GM19193 (cell line): ENCODE results near the gene POLE4.

Source experiments
- POLR2A ChIP-seq: IDR thresholded peaks from 4 replicates; pipeline ENCODE4 v1.6.1; 2011; ENCODE audit not compliant: insufficient read depth, insufficient read length; ENCODE audit errors: extremely low read depth

POLE4 gene

DNA sequence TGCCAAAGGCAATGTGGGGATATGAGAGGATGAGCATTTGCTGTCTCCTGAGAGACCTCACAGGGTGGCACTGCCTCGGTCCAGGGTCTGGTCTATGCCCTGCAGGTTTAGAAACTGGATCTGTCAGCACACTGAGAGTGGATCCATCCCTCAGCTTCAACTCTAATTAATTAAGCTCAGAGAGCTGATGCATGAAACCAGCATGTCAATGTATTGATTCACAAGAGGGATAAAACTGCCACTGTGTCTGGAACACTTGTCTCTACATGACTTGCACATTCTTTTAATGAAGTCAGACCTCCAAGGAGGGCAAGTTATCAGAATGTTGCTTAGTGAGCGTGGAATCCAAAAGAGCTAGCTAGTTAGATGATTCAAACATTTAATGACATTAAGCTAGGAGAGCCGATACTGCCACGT lies 22.5 kb upstream of the POLE4 start:
- TF ChIP-seq POLR2A = no peak

DNA sequence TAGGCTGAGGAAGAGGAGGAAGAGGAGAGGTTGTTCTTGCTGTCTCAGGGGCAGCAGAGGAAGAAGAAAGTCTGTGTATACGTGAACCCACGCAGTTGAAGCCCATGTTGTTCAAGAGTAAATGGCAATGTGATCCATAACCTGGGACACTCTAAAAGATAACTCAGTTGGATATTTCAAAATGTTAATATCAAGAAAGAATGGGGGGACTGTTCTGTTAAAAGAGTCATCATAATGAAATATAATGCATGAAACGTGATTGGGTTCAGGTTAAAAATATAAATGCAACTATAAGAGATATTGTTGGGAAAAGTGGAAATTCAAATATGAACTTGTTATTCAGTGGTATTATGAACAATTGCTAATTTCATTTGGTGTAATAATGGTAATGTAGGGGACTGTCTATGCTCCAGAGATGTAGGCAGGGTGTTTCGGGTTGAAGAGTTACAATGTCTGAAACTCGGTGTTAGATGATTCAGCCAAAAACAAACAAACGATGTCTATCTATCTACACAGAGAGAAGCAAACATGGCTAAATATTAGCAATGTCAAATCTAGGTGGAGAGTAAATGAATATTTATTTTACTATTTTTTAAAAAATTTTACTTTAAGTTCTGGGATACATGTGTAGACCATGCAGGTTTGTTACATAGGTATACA lies 21.1 kb upstream of the POLE4 start:
- TF ChIP-seq POLR2A = no peak

DNA sequence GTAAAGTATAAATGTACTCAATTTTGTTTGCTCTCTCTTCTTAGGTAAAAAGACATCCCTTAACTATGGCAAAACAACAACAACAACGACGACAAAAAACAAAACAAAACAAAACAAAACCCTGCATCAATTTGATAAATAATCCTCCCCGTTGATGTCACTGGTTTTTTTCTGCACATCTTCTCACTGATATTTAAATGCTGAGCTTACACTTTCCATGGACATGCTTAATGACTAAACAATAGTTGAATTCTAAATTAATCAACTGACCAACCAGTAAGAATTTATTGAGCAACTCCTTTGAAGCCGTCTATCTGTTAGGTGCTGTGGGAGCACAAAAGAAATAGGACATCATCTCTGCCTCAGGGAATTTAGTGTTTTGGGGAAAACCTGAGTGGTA lies 20.2 kb upstream of the POLE4 start:
- no peak for TF ChIP-seq POLR2A

DNA sequence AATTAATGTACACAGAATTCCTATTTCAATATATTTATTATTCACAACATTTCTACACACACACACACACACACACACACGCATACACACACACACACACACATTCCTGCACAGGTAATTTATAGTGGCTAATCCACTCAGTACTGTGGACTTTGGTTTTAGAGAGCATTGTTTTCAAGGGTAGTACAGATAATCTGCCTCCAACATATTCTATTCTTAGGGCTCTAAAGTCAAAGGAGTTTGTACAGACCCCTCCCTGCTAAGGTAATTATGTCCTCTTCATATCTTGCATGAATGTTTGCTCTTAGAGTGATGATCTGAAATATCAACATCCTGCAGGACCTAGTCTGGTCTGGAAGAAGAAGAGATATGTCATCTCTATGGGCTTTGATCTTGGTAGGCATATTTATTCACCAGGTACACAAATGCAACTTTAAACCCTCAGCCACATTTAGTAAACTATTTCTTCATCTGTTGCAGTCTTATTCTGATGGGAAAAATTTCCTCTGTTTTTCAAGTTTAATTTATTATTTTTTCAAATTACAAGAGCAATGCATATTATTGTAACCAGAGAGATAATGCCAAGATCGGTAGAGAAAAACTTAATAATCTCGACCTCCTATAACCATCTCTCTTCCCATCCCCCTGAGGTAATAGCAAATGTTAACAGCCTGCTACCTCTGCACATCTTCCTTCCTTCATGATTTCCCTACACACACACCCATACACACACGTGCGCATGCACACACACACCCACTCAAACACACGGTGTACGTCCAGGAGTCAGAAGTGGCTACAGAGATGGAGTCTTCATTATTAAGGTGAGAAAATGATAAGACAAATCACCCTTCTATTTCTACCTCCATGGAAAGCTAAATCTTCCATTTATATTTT lies 18.3 kb upstream of the POLE4 start:
- TF ChIP-seq POLR2A = no peak

- TF ChIP-seq POLR2A = no peak
These were observed 17.2 kb upstream of the POLE4 start for GRCh38 chr2:74941284-74941683.

DNA sequence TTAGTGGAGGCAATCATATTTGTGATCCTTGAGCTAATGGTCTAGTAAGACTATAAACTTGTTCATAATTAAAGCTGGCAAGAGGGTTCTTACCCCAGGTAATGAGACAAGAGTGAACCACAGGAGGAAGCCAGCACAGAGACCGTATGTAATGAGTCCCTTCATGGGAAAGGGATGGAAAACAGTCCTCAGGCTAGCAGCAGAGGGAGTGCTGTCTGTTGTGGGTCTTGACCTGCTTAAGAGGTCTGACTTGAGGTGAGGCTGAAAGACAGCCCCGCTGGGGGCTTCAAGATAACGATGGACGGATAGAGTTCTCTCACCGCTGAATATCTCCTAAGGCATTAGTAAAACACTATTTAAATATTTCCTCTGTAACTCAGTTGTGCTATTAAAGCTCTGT lies 16.2 kb upstream of the POLE4 start:
- no peak for TF ChIP-seq POLR2A

DNA sequence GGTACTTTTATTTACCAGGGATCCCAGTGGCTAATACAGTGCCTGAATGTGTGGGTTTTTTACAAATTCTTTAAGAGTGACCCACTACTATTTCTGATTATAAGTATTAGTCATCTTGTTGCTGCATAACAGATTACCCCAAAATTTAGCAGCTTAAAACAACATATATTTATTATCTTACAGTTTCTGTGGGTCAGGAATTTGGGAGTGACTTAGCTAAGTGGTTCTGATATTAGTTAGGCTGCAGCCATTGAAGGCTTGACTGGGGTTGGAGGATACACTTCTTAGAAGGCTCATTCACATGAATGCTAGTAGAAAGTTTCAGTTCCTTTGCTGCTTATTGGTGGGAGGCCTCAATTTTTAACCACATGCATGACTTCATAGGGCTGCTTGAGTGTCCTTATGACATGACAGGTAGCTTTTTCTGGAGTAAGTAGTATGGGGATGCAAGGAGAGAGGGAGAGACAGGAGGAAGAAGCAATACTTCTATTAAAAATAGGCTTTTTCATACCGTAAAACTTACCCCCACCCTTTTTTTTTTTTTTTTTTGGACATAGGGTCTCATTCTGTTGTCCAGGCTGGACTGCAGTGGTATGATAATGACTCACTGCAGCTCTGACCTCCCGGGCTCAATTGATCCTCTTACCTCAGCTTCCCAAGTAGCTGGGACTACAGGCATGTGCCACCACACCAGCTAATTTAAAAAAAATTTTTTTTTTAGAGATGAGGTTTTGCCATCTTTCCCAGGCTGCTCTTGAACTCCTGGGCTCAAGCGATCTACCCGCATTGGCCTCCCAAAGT lies 13.3 kb upstream of the POLE4 start:
- TF ChIP-seq POLR2A = no peak

GRCh38 chr2:74945788-74946331 lies 12.6 kb upstream of the POLE4 start:
- TF ChIP-seq POLR2A = no peak

DNA sequence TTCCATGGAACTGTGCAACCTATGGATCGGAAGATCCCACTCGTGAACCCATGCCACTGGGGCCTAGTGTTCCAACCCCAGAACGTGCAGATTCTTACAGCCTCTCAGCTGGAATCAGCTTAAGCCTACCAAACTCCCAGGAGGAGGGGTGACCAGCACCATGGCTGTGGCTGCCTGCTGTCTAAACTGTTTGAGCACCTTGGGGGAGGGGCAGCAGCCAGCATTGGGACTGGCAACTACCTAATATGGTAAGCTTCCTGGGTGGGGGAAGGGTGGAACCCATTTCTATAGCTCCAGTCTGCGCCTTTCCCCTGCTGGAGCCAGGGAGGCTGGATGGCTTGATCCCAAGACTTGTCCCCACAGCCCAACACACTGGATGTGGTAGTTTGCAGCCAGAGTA lies 10.7 kb upstream of the POLE4 start:
- no peak for TF ChIP-seq POLR2A

DNA sequence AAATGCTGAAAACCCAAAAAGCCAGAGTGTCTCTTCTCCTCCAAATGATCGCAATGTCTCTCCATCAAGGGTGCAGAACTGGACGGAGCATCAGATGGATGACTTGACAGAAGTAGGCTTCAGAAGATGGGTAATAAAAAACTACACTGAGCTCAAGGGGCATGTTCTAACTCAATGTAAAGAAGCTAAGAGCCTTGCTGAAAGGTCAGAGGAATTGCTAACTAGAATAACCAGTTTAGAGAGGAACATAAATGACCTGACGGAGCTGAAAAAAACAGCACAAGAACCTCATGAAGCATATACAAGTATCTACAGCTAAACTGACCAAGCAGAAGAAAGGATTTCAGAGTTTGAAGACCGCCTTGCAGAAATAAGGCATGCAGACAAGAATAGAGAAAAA lies 9.7 kb upstream of the POLE4 start:
- no peak for TF ChIP-seq POLR2A

GRCh38 chr2:74951211-74951754 lies 7.2 kb upstream of the POLE4 start:
- no peak for TF ChIP-seq POLR2A

GRCh38 chr2:74952575-74952974 lies 5.9 kb upstream of the POLE4 start:
- TF ChIP-seq POLR2A = no peak

- no peak for TF ChIP-seq POLR2A
These were observed 4.5 kb upstream of the POLE4 start for GRCh38 chr2:74953796-74954499.

GRCh38 chr2:74954500-74954874 lies 4.0 kb upstream of the POLE4 start:
- no peak for TF ChIP-seq POLR2A
